K562 (cell line): ENCODE measurements around the gene DOCK1. TPM values are rescaled to one million over a fixed set of nuclear protein-coding genes. Genes with fewer than 3 reads are reported as not detected.

Experiments
- ATAC-seq: fragments of 200-7000 bp; cut with Tn5 transposase; 3 replicates; pipeline ENCODE4 v1.9.1; 2020; ENCODE audit warnings: moderate library complexity
- BruUV-seq: library from RNA; stranded (reverse); fragments of 400-500 nt; replicated peaks from 2 replicates; lab custom pipeline; 2021; lab: Mats Ljungman, UMichigan
- CTCF ChIA-PET: fragments of 300-600 bp; formaldehyde crosslinking; extraction: SDS; loops from one replicate; lab custom pipeline; 2021; ENCODE audit warnings: low intra/inter-chr PET ratio; lab: Yijun Ruan, JAX
- POLR2A ChIA-PET: fragments of 300-600, 350-650 bp; sonication (Branson Sonifier 250); formaldehyde crosslinking; extraction: SDS; loops from one replicate; lab custom pipeline; 2021; ENCODE audit warnings: antibody characterized with exemption, inconsistent platforms; lab: Yijun Ruan, JAX
- DNase-seq, 4 experiments: peaks; one replicate each; pipeline versions ENCODE4 v3.0.0 to v3.0.0-alpha.2; 2011 to 2018; ENCODE audit warnings: low spot score in 3 of 4, mixed read lengths in 3 of 4; ENCODE audit errors: extremely low read depth in 1 of 4
- FAIRE-seq: peaks from 2 replicates; lab custom pipeline; 2011; peaks lifted over from hg19 to GRCh38; lab: Jason Lieb, UNC
- H2AFZ ChIP-seq: 2 replicates; pipeline ENCODE4 v1.6.0; 2011; ENCODE audit warnings: low read depth, low read length, control low read depth, inconsistent platforms
- H3K27ac ChIP-seq: fragments of 200-600 bp; 3 replicates; pipeline ENCODE4 v1.8.0; 2011; ENCODE audit warnings: low read depth, mild to moderate bottlenecking, control low read depth, inconsistent platforms, low read length, moderate library complexity, mixed read lengths; ENCODE audit errors: extremely low read depth
- H3K27me3 ChIP-seq, 2 experiments: fragments of 300-600 bp in 1 of 2; 2 replicates in 1 of 2; 3 replicates in 1 of 2; pipeline versions ENCODE4 v1.6.0 to v1.8.0; 2011; ENCODE audit warnings: inconsistent platforms in 2 of 2, low read length in 2 of 2, mild to moderate bottlenecking in 1 of 2, mixed read lengths in 1 of 2, moderate library complexity in 1 of 2; ENCODE audit not compliant: control insufficient read depth in 2 of 2, insufficient read depth in 2 of 2
- H3K36me3 ChIP-seq: fragments of 300-600 bp; 3 replicates; pipeline ENCODE4 v1.8.0; 2011; ENCODE audit warnings: mild to moderate bottlenecking, low read length, inconsistent platforms; ENCODE audit not compliant: control insufficient read depth, insufficient read depth
- H3K4me1 ChIP-seq, 2 experiments: fragments of 200-600 bp in 1 of 2; replicated peaks in 1 of 2; 2 replicates in 1 of 2; 3 replicates in 1 of 2; pipeline versions ENCODE4 v1.5.1 to v1.8.0; 2011; ENCODE audit warnings: inconsistent platforms in 2 of 2, low read length in 2 of 2, mild to moderate bottlenecking in 1 of 2, mixed read lengths in 1 of 2, moderate library complexity in 1 of 2; ENCODE audit not compliant: control insufficient read depth in 2 of 2, insufficient read depth in 2 of 2
- H3K4me2 ChIP-seq: 2 replicates; pipeline ENCODE4 v1.6.1; 2011; ENCODE audit warnings: low read length, control low read depth, inconsistent platforms, mixed read lengths; ENCODE audit not compliant: insufficient read depth
- H3K4me3 ChIP-seq: fragments of 200-600 bp; sonication (generic), shearing (Covaris generic); 2 replicates; pipeline ENCODE4 v1.5.1; 2016; ENCODE audit warnings: control low read depth, inconsistent platforms
- H3K79me2 ChIP-seq: fragments of 200-600 bp; 3 replicates; pipeline ENCODE4 v1.8.0; 2011; ENCODE audit warnings: low read length, inconsistent platforms; ENCODE audit not compliant: control insufficient read depth, insufficient read depth
- H3K9ac ChIP-seq, 2 experiments: 2 replicates each; pipeline versions ENCODE4 v1.6.0 to v1.6.1; 2011; ENCODE audit warnings: low read depth in 2 of 2, low read length in 2 of 2, control low read depth in 1 of 2, inconsistent platforms in 1 of 2, mild to moderate bottlenecking in 1 of 2, mixed read lengths in 1 of 2; ENCODE audit not compliant: insufficient read depth in 1 of 2
- H3K9me1 ChIP-seq: one replicate; pipeline ENCODE4 v1.6.0; 2011; ENCODE audit warnings: inconsistent platforms, mild to moderate bottlenecking, low read length, moderate library complexity; ENCODE audit not compliant: control insufficient read depth, insufficient read depth
- H3K9me3 ChIP-seq: replicated peaks from 2 replicates; pipeline ENCODE4 v1.5.1; 2011; ENCODE audit warnings: low read depth, low read length, inconsistent platforms; ENCODE audit not compliant: control insufficient read depth, insufficient read depth
- H4K20me1 ChIP-seq: replicated peaks from 2 replicates; pipeline ENCODE4 v1.6.1; 2011; ENCODE audit warnings: low read length, inconsistent platforms, mixed read lengths; ENCODE audit not compliant: control insufficient read depth, insufficient read depth
- PBX2 ChIP-seq, 2 experiments: IDR thresholded peaks in 1 of 2; conservative IDR thresholded peaks in 1 of 2; 2 replicates each; pipeline ENCODE4 v1.6.1; 2016; ENCODE audit warnings: low read depth in 2 of 2, mild to moderate bottlenecking in 1 of 2, missing compliant biosample characterization in 1 of 2, missing genetic modification characterization in 1 of 2, moderate library complexity in 1 of 2
- RBBP5 ChIP-seq: fragments of 200-600 bp; sonication (generic); IDR thresholded peaks from 2 replicates; pipeline ENCODE4 v1.6.1; 2012; ENCODE audit warnings: borderline replicate concordance, mild to moderate bottlenecking, low read length, control low read depth, inconsistent platforms; ENCODE audit not compliant: insufficient read depth, poor library complexity, severe bottlenecking
- ZBED1 ChIP-seq: IDR thresholded peaks from 2 replicates; pipeline ENCODE4 v1.6.1; 2014
- ZNF23 ChIP-seq: fragments of 250-450 bp; sonication (Bioruptor Pico); IDR thresholded peaks from 2 replicates; pipeline ENCODE4 v1.4.0; 2020; ENCODE audit warnings: mild to moderate bottlenecking
- ZNF717 ChIP-seq: fragments of 250-450 bp; sonication (Bioruptor Pico); IDR thresholded peaks from 2 replicates; pipeline ENCODE4 v1.5.0; 2021
- ZNF75A ChIP-seq: fragments of 450-650 bp; formaldehyde crosslinking; IDR thresholded peaks from 2 replicates; pipeline ENCODE4 v1.4.0; 2020; ENCODE audit warnings: mild to moderate bottlenecking
- WGBS: fragments of 100-300 bp; shearing (Covaris generic); methylation state at CpG from one replicate; pipeline ENCODE4 v1.1.6; 2016; ENCODE audit warnings: low coverage, mixed read lengths; ENCODE audit not compliant: insufficient coverage; ENCODE audit errors: missing lambda C conversion rate; 5-methylcytosine and 5-hydroxymethylcytosine counted together
- in situ Hi-C: fragments of 300-500 bp; cut with MboI; formaldehyde crosslinking; loops from 4 replicates; pipeline ENCODE4 v1.15.0; 2018; ENCODE audit warnings: inconsistent platforms, mixed read lengths
- intact Hi-C: fragments of 100-400 bp; cut with micrococcal nuclease; formaldehyde crosslinking; loops from 2 replicates; pipeline ENCODE4 v1.14.2; 2022
- polyA plus RNA-seq, 8 experiments: library from polyadenylated mRNA; depleted of rRNA in 4 of 8; stranded (reverse) in 5 of 8; unstranded in 3 of 8; fragments of >200 nt; fragmentation: Nextera tagmentation in 2 of 8; fragmentation: Illumina TruSeq in 1 of 8; extraction: Ambion mirVana in 2 of 8; extraction: Trizol in 1 of 8; gene quantifications; 2 replicates each; pipeline versions ENCODE4 v1.2.1 to v1.2.3, GENCODE V29; 2011 to 2014; ENCODE audit warnings: inconsistent platforms in 1 of 8, missing spikeins in 1 of 8
- total RNA-seq, 7 experiments: library from RNA; depleted of rRNA in 6 of 7; stranded (reverse); fragments of >200 nt in 6 of 7; fragmentation: Illumina TruSeq in 2 of 7; extraction: Trizol in 2 of 7; gene quantifications; 2 replicates each; pipeline versions ENCODE4 v1.2.1 to v1.2.3, GENCODE V29; 2011 to 2021; ENCODE audit warnings: low replicate concordance in 1 of 7

The DOCK1 gene
- total and polyA plus RNA-seq, 9 of the 15 experiments (the other 6 are each of a cell fraction or from before 2014, with no cell fraction given): 0.31 TPM; not detected in 8

DNA sequence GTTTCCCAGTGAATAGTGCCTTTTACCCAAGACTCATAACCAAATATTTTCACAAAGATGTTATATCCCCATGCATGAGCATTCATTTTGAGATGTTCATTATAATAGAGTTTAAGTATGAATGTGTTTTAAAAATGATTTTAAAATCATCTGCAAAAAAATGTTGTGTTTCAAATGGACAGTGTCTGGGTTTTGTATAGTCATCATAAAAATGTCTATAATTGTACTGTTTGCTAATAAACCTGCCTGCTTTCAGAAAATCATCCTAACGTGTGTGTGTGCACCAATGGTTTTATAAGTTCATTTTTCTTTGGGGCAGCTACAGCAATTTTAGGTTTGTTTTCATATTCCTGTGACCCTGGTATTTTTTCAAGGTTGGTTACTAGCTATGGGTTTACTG, 228.0 kb downstream of the DOCK1 start:
- ATAC-seq: no peak
- H3K9me1 ChIP-seq: no peaks in the 10 kb centered on the region
- H3K79me2 ChIP-seq: no peaks in the 10 kb centered on the region
- no peak for DNase-seq
- no TSS peak for BruUV-seq
- H3K4me3 ChIP-seq: no peak overlapping the region
- no peaks in the 10 kb centered on the region for H3K4me1 ChIP-seq
- H4K20me1 ChIP-seq: no peaks in the 10 kb centered on the region
- H3K27me3 ChIP-seq: no peaks in the 10 kb centered on the region
- H3K27ac ChIP-seq: no peak overlapping the region
- ChIA-PET CTCF (no interaction called here), POLR2A (no interaction called here)
- H3K4me2 ChIP-seq: no peak overlapping the region
- intact Hi-C loops: no loop called here
- H3K9ac ChIP-seq: no peak overlapping the region
- TF ChIP-seq PBX2 (CRISPR knock-in tag; IDR thresholded peaks at IDR 0.05; ENCODE audit: low read depth) (no peak), PBX2 (tag; conservative IDR thresholded peaks at IDR 0.05; ENCODE audit: low read depth) (no peak), ZNF23 (CRISPR knock-in tag) (no peak), RBBP5 (no peak), ZNF717 (no peak), ZNF75A (CRISPR knock-in tag) (no peak), ZBED1 (no peak)
- H2AFZ ChIP-seq: no peak overlapping the region
- no peaks in the 10 kb centered on the region for H3K9me3 ChIP-seq
- no peaks in the 10 kb centered on the region for H3K36me3 ChIP-seq
- in situ Hi-C loops: no loop called here
- WGBS: 0% methylated on average over 1 of the region's 1 CpG
- no peak for FAIRE-seq
